Panc1 (cell line): ENCODE results near the gene SULT2B1. TPM values are rescaled to one million over a fixed set of nuclear protein-coding genes. Genes with fewer than 3 reads are reported as not detected.
A peak's percentile ranks its signal among the peaks of the same experiment; 100 is the strongest.

Experiments used
- ATAC-seq: fragments of 200-7000 bp; cut with Tn5 transposase; 2 replicates; pipeline ENCODE4 v1.9.1; 2020; ENCODE audit warnings: mild to moderate bottlenecking, moderate library complexity
- BruUV-seq: library from RNA; stranded (reverse); fragments of 400-500 nt; replicated peaks from 2 replicates; lab custom pipeline; 2021; lab: Mats Ljungman, UMichigan
- CTCF ChIA-PET: fragments of 300-600 bp; sonication (Branson Sonifier 250); formaldehyde crosslinking; loops from one replicate; lab custom pipeline; 2022; ENCODE audit warnings: antibody characterized with exemption; lab: Charles Lee
- POLR2A ChIA-PET: fragments of 300-600 bp; sonication (Branson Sonifier 250); formaldehyde crosslinking; loops from one replicate; lab custom pipeline; 2022; ENCODE audit warnings: antibody characterized with exemption; lab: Charles Lee
- DNase-seq: peaks from one replicate; pipeline ENCODE4 v3.0.0-alpha.2; 2010; ENCODE audit warnings: low read depth, low spot score
- H3K27ac ChIP-seq: 2 replicates; pipeline ENCODE4 v1.5.1; 2011; ENCODE audit warnings: mild to moderate bottlenecking, low read length, inconsistent platforms
- H3K27me3 ChIP-seq: fragments of 200-500 bp; sonication (Bioruptor generic); 2 replicates; pipeline ENCODE4 v1.6.0; 2014; ENCODE audit warnings: low read length, inconsistent platforms; ENCODE audit not compliant: control insufficient read depth, insufficient read depth
- H3K36me3 ChIP-seq: fragments of 200-500 bp; sonication (Bioruptor generic); 2 replicates; pipeline ENCODE4 v1.5.1; 2014; ENCODE audit warnings: inconsistent platforms, mild to moderate bottlenecking, low read length, moderate library complexity; ENCODE audit not compliant: control insufficient read depth, insufficient read depth
- H3K4me1 ChIP-seq: 2 replicates; pipeline ENCODE4 v1.5.1; 2011; ENCODE audit warnings: inconsistent platforms, mild to moderate bottlenecking, low read length, moderate library complexity; ENCODE audit not compliant: control insufficient read depth, insufficient read depth
- H3K4me3 ChIP-seq, 2 experiments: 2 replicates each; pipeline ENCODE4 v1.5.1; 2011 to 2012; ENCODE audit warnings: low read depth in 2 of 2, low read length in 2 of 2, mild to moderate bottlenecking in 2 of 2, inconsistent platforms in 1 of 2, moderate library complexity in 1 of 2
- H3K9me3 ChIP-seq: fragments of 200-500 bp; sonication (Bioruptor generic); 2 replicates; pipeline ENCODE4 v1.5.1; 2014; ENCODE audit warnings: low read depth, mild to moderate bottlenecking, inconsistent platforms, low read length, moderate library complexity; ENCODE audit not compliant: control insufficient read depth, insufficient read depth
- CTCF ChIP-seq: fragments of 450-650 bp; IDR thresholded peaks from 2 replicates; pipeline ENCODE4 v1.5.1; 2017; ENCODE audit warnings: mild to moderate bottlenecking
- POLR2AphosphoS5 ChIP-seq: IDR thresholded peaks from 2 replicates; pipeline ENCODE4 v1.6.1; 2012; ENCODE audit warnings: mild to moderate bottlenecking, low read depth, low read length, moderate library complexity
- REST ChIP-seq, 2 experiments: IDR thresholded peaks; 2 replicates each; pipeline ENCODE4 v1.6.1; 2011 to 2012; ENCODE audit warnings: low read depth in 2 of 2, control low read depth in 1 of 2, low read length in 1 of 2, mild to moderate bottlenecking in 1 of 2, moderate library complexity in 1 of 2; ENCODE audit not compliant: insufficient read depth in 1 of 2
- SIN3A ChIP-seq: IDR thresholded peaks from 2 replicates; pipeline ENCODE4 v1.6.1; 2012; ENCODE audit warnings: low read depth, mild to moderate bottlenecking, low read length, moderate library complexity, borderline replicate concordance; ENCODE audit not compliant: insufficient read depth
- TCF7L2 ChIP-seq: IDR thresholded peaks from 2 replicates; pipeline ENCODE4 v1.6.1; 2011; ENCODE audit warnings: mild to moderate bottlenecking, low read depth, low read length, inconsistent platforms
- in situ Hi-C: cut with HindIII; loops from 2 replicates; pipeline ENCODE4 v1.10.0; 2016; ENCODE audit warnings: low sequenced_read_pairs, low pct_unique_long_range_greater_than_20kb
- intact Hi-C: fragments of 100-400 bp; cut with micrococcal nuclease; formaldehyde crosslinking; loops from one replicate; pipeline ENCODE4 v1.10.0; 2022; ENCODE audit not compliant: unreplicated experiment
- total RNA-seq: library from RNA; stranded (reverse); gene quantifications from one replicate; pipeline ENCODE4 v1.2.1, GENCODE V29; 2021; ENCODE audit not compliant: unreplicated experiment

SULT2B1 gene
- total RNA-seq, 1 experiment from 2014 or later, result 3.6 TPM

GRCh38 chr19:48616491-48617056 lies 64.6 kb downstream of the SULT2B1 start:
- POLR2A ChIA-PET, result no interaction called here
- CTCF ChIA-PET, result no interaction called here
- TF ChIP-seq POLR2AphosphoS5 (no peak), TCF7L2 (no peak), REST (IDR thresholded peaks at IDR 0.05; ENCODE audit: insufficient read depth in 1 of 2, low read depth in 2 of 2, low read length in 1 of 2) (no peak), CTCF (no peak), SIN3A (no peak)
- no peak for ATAC-seq
- Histone ChIP-seq H3K36me3 (peaks cover 11% of the 10 kb centered on the region), H3K9me3 (no peaks in the 10 kb centered on the region), H3K4me3 (peak overlapping the region; percentile 96 to 99), H3K27me3 (no peaks in the 10 kb centered on the region), H3K27ac (no peak overlapping the region; the same call in 1 of the 2 replicates), H3K4me1 (peaks cover 35% of the 10 kb centered on the region)
- intact Hi-C loops, result no loop called here
- in situ Hi-C loops, result no loop called here
- no TSS peak for BruUV-seq
- DNase-seq, result no peak

GRCh38 chr19:48617146-48617937 lies 65.4 kb downstream of the SULT2B1 start:
- DNase-seq (no peak), ATAC-seq (no peak)
- Histone ChIP-seq H3K4me3 (peak overlapping the region; percentile 96 to 99), H3K27me3 (no peaks in the 10 kb centered on the region), H3K36me3 (peaks cover 11% of the 10 kb centered on the region), H3K4me1 (peaks cover 35% of the 10 kb centered on the region), H3K27ac (peak overlapping the region; percentile 94), H3K9me3 (no peaks in the 10 kb centered on the region)
- TF ChIP-seq TCF7L2 (no peak), CTCF (no peak), REST (IDR thresholded peaks at IDR 0.05; ENCODE audit: insufficient read depth in 1 of 2, low read depth in 2 of 2, low read length in 1 of 2) (no peak)
- intact Hi-C loops (no loop called here), in situ Hi-C loops (no loop called here)
- no TSS peak for BruUV-seq
- ChIA-PET CTCF (no interaction called here), POLR2A (no interaction called here)
